Suprapubic skin (tissue), 4 donors: ENCODE results near the gene SCUBE3.

Experiments used
- EP300 ChIP-seq: sonication (generic); formaldehyde crosslinking; IDR thresholded peaks from one replicate; pipeline ENCODE4 v1.6.1; 2017; ENCODE audit warnings: antibody characterized with exemption
- POLR2AphosphoS5 ChIP-seq, 3 donors: sonication (generic); formaldehyde crosslinking; IDR thresholded peaks; one replicate each; pipeline ENCODE4 v1.6.1; 2017; ENCODE audit warnings: antibody characterized with exemption in 3 of 3
- TF ChIP-seq, protein P1 (sequence below), 2 donors: fragments of 200-600 bp in 1 of 2; fragments of 450-650 bp in 1 of 2; sonication (generic) in 1 of 2; IDR thresholded peaks; one replicate each; pipeline ENCODE4 v1.5.1; 2016 to 2019; ENCODE audit warnings: antibody characterized with exemption in 2 of 2, mild to moderate bottlenecking in 1 of 2, moderate library complexity in 1 of 2

DNA sequence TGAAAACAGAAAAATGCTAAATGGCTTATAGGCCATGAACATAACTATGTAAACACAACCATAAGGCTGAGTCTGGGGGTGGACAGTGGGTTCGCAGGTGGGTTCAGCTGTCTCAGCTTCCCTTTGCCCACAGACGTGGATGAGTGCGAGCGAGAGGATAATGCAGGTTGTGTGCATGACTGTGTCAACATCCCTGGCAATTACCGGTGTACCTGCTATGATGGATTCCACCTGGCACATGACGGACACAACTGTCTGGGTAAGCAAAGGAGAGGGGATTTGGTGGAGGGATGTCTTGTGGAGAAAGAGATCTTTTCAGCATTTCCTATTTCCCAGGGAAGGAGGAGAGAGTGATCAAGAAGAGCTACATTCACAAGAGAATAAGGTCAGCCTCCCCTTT is 14.7 kb downstream of the SCUBE3 start:
- TF ChIP-seq POLR2AphosphoS5 (IDR thresholded peaks at IDR 0.05) (no peak), EP300 (no peak)
- TF ChIP-seq, protein P1, sequence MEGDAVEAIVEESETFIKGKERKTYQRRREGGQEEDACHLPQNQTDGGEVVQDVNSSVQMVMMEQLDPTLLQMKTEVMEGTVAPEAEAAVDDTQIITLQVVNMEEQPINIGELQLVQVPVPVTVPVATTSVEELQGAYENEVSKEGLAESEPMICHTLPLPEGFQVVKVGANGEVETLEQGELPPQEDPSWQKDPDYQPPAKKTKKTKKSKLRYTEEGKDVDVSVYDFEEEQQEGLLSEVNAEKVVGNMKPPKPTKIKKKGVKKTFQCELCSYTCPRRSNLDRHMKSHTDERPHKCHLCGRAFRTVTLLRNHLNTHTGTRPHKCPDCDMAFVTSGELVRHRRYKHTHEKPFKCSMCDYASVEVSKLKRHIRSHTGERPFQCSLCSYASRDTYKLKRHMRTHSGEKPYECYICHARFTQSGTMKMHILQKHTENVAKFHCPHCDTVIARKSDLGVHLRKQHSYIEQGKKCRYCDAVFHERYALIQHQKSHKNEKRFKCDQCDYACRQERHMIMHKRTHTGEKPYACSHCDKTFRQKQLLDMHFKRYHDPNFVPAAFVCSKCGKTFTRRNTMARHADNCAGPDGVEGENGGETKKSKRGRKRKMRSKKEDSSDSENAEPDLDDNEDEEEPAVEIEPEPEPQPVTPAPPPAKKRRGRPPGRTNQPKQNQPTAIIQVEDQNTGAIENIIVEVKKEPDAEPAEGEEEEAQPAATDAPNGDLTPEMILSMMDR (IDR thresholded peaks at IDR 0.05), result no peak
